ENCODE data around the gene RAD51B. TPM values are rescaled to one million over a fixed set of nuclear protein-coding genes. Genes with fewer than 3 reads are reported as not detected.
A peak's percentile ranks its signal among the peaks of the same experiment; 100 is the strongest.

RAD51B gene
- total and polyA plus RNA-seq, 2 experiments from 2014 or later, result 10.1 to 18.0 TPM

GRCh38 chr14:68609012-68609411, 789.4 kb downstream of the RAD51B start:
- Histone ChIP-seq H3K79me2 (no peaks in the 10 kb centered on the region), H3K27ac (peak overlapping the region; percentile 98), H4K20me1 (ENCODE audit: insufficient read depth, poor library complexity, severe bottlenecking) (no peaks in the 10 kb centered on the region), H3K4me3 (no peak overlapping the region), H2AFZ (no peak overlapping the region), H3K36me3 (replicated peaks; ENCODE audit: insufficient read depth, low read depth) (no peaks in the 10 kb centered on the region), H3K4me2 (no peak overlapping the region), H3K9me3 (ENCODE audit: low read depth) (no peaks in the 10 kb centered on the region), H3K9me2 (replicated peaks; ENCODE audit: insufficient read depth) (no peaks in the 10 kb centered on the region), H3K4me1 (ENCODE audit: insufficient read depth) (peaks cover 62% of the 10 kb centered on the region), H3K27me3 (no peaks in the 10 kb centered on the region)
- TF ChIP-seq CTCF (IDR thresholded peaks at IDR 0.05; ENCODE audit: poor library complexity), result no peak
- TF ChIP-seq EZH2phosphoT487 (IDR thresholded peaks at IDR 0.05; ENCODE audit: low read depth, severe bottlenecking, unreplicated experiment), result no peak
- TF ChIP-seq EZH2 (IDR thresholded peaks at IDR 0.05; ENCODE audit: borderline replicate concordance), result no peak
- DNase-seq (ENCODE audit: low spot score), result no peak
- 96% methylated on average over 7 of the region's 7 CpGs for WGBS (ENCODE audit: low lambda C conversion rate, missing lambda C conversion rate)

DNA sequence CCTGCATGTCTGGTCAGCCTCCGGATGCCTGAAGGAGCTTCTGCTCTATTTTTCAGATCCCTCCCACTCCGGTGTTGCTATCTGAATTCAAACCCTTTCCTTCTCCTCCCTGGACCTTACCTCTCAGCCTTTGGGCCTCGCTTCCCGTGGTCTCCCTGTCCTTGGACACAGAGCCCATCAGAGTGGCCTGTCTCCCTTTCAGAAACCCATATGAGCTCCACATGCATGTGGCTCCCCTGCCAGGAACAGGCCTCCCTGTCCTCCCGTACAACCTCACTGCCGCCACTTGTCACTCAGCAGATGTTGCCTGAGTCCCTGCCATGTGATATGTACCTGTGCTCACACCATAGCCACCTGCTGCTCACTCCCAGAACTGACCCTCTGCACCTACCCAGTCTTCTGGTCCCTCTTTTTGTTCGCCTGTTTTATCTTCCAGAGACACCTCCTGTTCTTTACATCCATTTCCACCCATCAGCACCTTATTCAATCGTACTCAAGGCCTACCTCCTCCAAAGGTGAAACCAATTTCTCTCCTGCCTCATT, 790.7 kb downstream of the RAD51B start:
- Histone ChIP-seq H3K79me2 (no peaks in the 10 kb centered on the region), H3K27ac (no peak overlapping the region), H3K9me3 (ENCODE audit: low read depth) (peaks cover 3% of the 10 kb centered on the region), H3K4me3 (no peak overlapping the region), H3K27me3 (no peaks in the 10 kb centered on the region), H3K4me1 (ENCODE audit: insufficient read depth) (peaks cover 58% of the 10 kb centered on the region), H3K4me2 (no peak overlapping the region), H2AFZ (no peak overlapping the region), H3K36me3 (replicated peaks; ENCODE audit: insufficient read depth, low read depth) (no peaks in the 10 kb centered on the region), H4K20me1 (ENCODE audit: insufficient read depth, poor library complexity, severe bottlenecking) (no peaks in the 10 kb centered on the region), H3K9me2 (replicated peaks; ENCODE audit: insufficient read depth) (no peaks in the 10 kb centered on the region)
- 93% methylated on average over 8 of the region's 8 CpGs for WGBS (ENCODE audit: low lambda C conversion rate, missing lambda C conversion rate)
- TF ChIP-seq EZH2phosphoT487 (IDR thresholded peaks at IDR 0.05; ENCODE audit: low read depth, severe bottlenecking, unreplicated experiment) (no peak), CTCF (IDR thresholded peaks at IDR 0.05; ENCODE audit: poor library complexity) (no peak), EZH2 (IDR thresholded peaks at IDR 0.05; ENCODE audit: borderline replicate concordance) (no peak)
- no peak for DNase-seq (ENCODE audit: low spot score)

GRCh38 chr14:68611599-68611998, 792.0 kb downstream of the RAD51B start:
- Histone ChIP-seq H3K27ac (peak overlapping the region; percentile 80), H3K4me1 (ENCODE audit: insufficient read depth) (peaks cover 45% of the 10 kb centered on the region), H3K9me2 (replicated peaks; ENCODE audit: insufficient read depth) (no peaks in the 10 kb centered on the region), H3K79me2 (no peaks in the 10 kb centered on the region), H3K4me3 (no peak overlapping the region), H4K20me1 (ENCODE audit: insufficient read depth, poor library complexity, severe bottlenecking) (no peaks in the 10 kb centered on the region), H3K4me2 (no peak overlapping the region), H3K9me3 (ENCODE audit: low read depth) (peaks cover 11% of the 10 kb centered on the region), H3K27me3 (no peaks in the 10 kb centered on the region), H2AFZ (no peak overlapping the region), H3K36me3 (replicated peaks; ENCODE audit: insufficient read depth, low read depth) (no peaks in the 10 kb centered on the region)
- TF ChIP-seq EZH2phosphoT487 (IDR thresholded peaks at IDR 0.05; ENCODE audit: low read depth, severe bottlenecking, unreplicated experiment) (no peak), EZH2 (IDR thresholded peaks at IDR 0.05; ENCODE audit: borderline replicate concordance) (no peak), CTCF (IDR thresholded peaks at IDR 0.05; ENCODE audit: poor library complexity) (peak; percentile 2)
- WGBS (ENCODE audit: low lambda C conversion rate, missing lambda C conversion rate), result 71% methylated on average over 4 of the region's 4 CpGs
- no peak for DNase-seq (ENCODE audit: low spot score)

Data from hepatocyte (in vitro differentiated cells).